T-cell (primary cell): Measurements from ENCODE around the gene CPZ. TPM values are rescaled to one million over a fixed set of nuclear protein-coding genes. Genes with fewer than 3 reads are reported as not detected.

Source experiments
- ATAC-seq, 4 experiments: fragments of 200-7000 bp in 3 of 4; fragments of 150-1000 bp in 1 of 4; cut with Tn5 transposase; replicated peaks in 1 of 4; 1 replicate in 3 of 4; 2 replicates in 1 of 4; pipeline ENCODE4 v1.10.0; 2021; ENCODE audit warnings: moderate library complexity in 3 of 4, mild to moderate bottlenecking in 2 of 4, moderate number of reproducible peaks in 1 of 4
- CTCF ChIA-PET, 2 donors: fragments of 300-600 bp; sonication (Branson Sonifier 250); formaldehyde crosslinking; loops; one replicate each; lab custom pipeline; 2022; ENCODE audit warnings: antibody characterized with exemption in 2 of 2; lab: Charles Lee
- POLR2A ChIA-PET, 2 donors: fragments of 300-600 bp; sonication (Branson Sonifier 250); formaldehyde crosslinking; loops; one replicate each; lab custom pipeline; 2022; ENCODE audit warnings: antibody characterized with exemption in 2 of 2; lab: Charles Lee
- DNase-seq, 35 experiments: peaks; one replicate each; pipeline versions ENCODE4 v3.0.0 to v3.0.0-alpha.2; 2013 to 2023
- H3K27ac ChIP-seq: one replicate; pipeline ENCODE4 v1.5.1; 2013; ENCODE audit warnings: low read length
- H3K27me3 ChIP-seq, 2 experiments: replicated peaks in 1 of 2; 1 replicate in 1 of 2; 2 replicates in 1 of 2; pipeline versions ENCODE4 v1.6.1 to v1.7.0; 2013; ENCODE audit warnings: low read length in 1 of 2, mixed read lengths in 1 of 2; ENCODE audit not compliant: control insufficient read depth in 2 of 2, insufficient read depth in 2 of 2; ENCODE audit errors: extremely low read depth in 1 of 2
- H3K36me3 ChIP-seq, 2 donors: 1 replicate in 1 of 2; 2 replicates in 1 of 2; pipeline versions ENCODE4 v1.6.1 to v1.7.0; 2013; ENCODE audit warnings: low read length in 1 of 2; ENCODE audit not compliant: control insufficient read depth in 2 of 2, insufficient read depth in 1 of 2; ENCODE audit errors: extremely low read depth in 1 of 2
- H3K4me1 ChIP-seq, 2 experiments: 1 replicate in 1 of 2; 2 replicates in 1 of 2; pipeline versions ENCODE4 v1.6.1 to v1.7.0; 2013; ENCODE audit warnings: low read length in 2 of 2, mixed read lengths in 1 of 2; ENCODE audit not compliant: insufficient read depth in 2 of 2, control insufficient read depth in 1 of 2; ENCODE audit errors: extremely low read depth in 1 of 2
- H3K4me3 ChIP-seq, 2 donors: 1 replicate in 1 of 2; 2 replicates in 1 of 2; pipeline versions ENCODE4 v1.5.1 to v1.7.0; 2013; ENCODE audit warnings: mild to moderate bottlenecking in 2 of 2, low read length in 1 of 2, moderate library complexity in 1 of 2; ENCODE audit not compliant: control insufficient read depth in 1 of 2; ENCODE audit errors: extremely low read depth in 1 of 2
- H3K9me3 ChIP-seq: 2 replicates; pipeline ENCODE4 v1.7.0; 2013
- H3K27ac Mint-ChIP-seq, 2 donors: one replicate each; pipeline ENCODE4 v1.8.0; 2020 to 2021; ENCODE audit warnings: mild to moderate bottlenecking in 2 of 2, mixed read lengths in 2 of 2
- H3K27me3 Mint-ChIP-seq, 2 donors: one replicate each; pipeline ENCODE4 v1.8.0; 2021 to 2022; ENCODE audit warnings: mixed read lengths in 2 of 2
- H3K36me3 Mint-ChIP-seq: one replicate; pipeline ENCODE4 v1.8.0; 2021; ENCODE audit warnings: mixed read lengths
- H3K4me1 Mint-ChIP-seq, 3 donors: one replicate each; pipeline ENCODE4 v1.8.0; 2020 to 2022; ENCODE audit warnings: mixed read lengths in 3 of 3, mild to moderate bottlenecking in 1 of 3
- H3K4me3 Mint-ChIP-seq, 3 donors: one replicate each; pipeline ENCODE4 v1.8.0; 2020 to 2022; ENCODE audit warnings: mild to moderate bottlenecking in 3 of 3, mixed read lengths in 3 of 3, moderate library complexity in 3 of 3
- H3K9me3 Mint-ChIP-seq, 3 donors: one replicate each; pipeline ENCODE4 v1.8.0; 2020 to 2022; ENCODE audit warnings: mixed read lengths in 3 of 3
- WGBS: methylation state at CpG from one replicate; pipeline ENCODE4 v1.1.5; 2013; ENCODE audit warnings: missing lambda C conversion rate; ENCODE audit not compliant: insufficient coverage; 5-methylcytosine and 5-hydroxymethylcytosine counted together
- total RNA-seq, 35 experiments: library from RNA in 6 of 35; stranded (reverse) in 6 of 35; fragments of 120-200 nt in 1 of 35; gene quantifications; one replicate each; pipeline versions ENCODE4 v1.2.1 to v1.2.4 and lab custom pipeline; 2013 to 2026

The CPZ gene
- total RNA-seq, 5 donors from 2014 or later (not counting 1 experiment from before 2014, with no cell fraction given) = 0.18 to 0.32 TPM; not detected in 3

GRCh38 chr4:8597319-8597718 lies 4.8 kb downstream of the CPZ start:
- Histone ChIP-seq H3K4me1 (no peaks in the 10 kb centered on the region), H3K36me3 (no peaks in the 10 kb centered on the region), H3K9me3 (no peaks in the 10 kb centered on the region), H3K27ac (no peak overlapping the region), H3K4me3 (no peak overlapping the region), H3K27me3 (peaks cover 0 to 44% of the 10 kb centered on the region in 2 experiments)
- peaks cover 13 to 22% of the 10 kb centered on the region in 2 donors for H3K27me3 Mint-ChIP-seq
- no peak overlapping the region for H3K4me3 Mint-ChIP-seq
- ChIA-PET POLR2A (no interaction called here), CTCF (no interaction called here)
- DNase-seq = no peak
- no peaks in the 10 kb centered on the region for H3K4me1 Mint-ChIP-seq
- 82% methylated on average over 11 of the region's 13 CpGs for WGBS
- H3K27ac Mint-ChIP-seq = no peak overlapping the region
- H3K36me3 Mint-ChIP-seq = no peaks in the 10 kb centered on the region
- no peak for ATAC-seq
- no peaks in the 10 kb centered on the region for H3K9me3 Mint-ChIP-seq

GRCh38 chr4:8597791-8598190 lies 5.2 kb downstream of the CPZ start:
- H3K9me3 ChIP-seq = no peaks in the 10 kb centered on the region
- no peaks in the 10 kb centered on the region for H3K36me3 ChIP-seq
- ChIA-PET CTCF (no interaction called here), POLR2A (no interaction called here)
- H3K27ac ChIP-seq = no peak overlapping the region
- 72% methylated on average over 7 of the region's 15 CpGs for WGBS
- no peaks in the 10 kb centered on the region for H3K9me3 Mint-ChIP-seq
- H3K4me3 Mint-ChIP-seq = no peak overlapping the region
- peaks cover 13 to 24% of the 10 kb centered on the region in 2 donors for H3K27me3 Mint-ChIP-seq
- DNase-seq (no peak), ATAC-seq (no peak)
- H3K4me1 Mint-ChIP-seq = no peaks in the 10 kb centered on the region
- no peaks in the 10 kb centered on the region for H3K4me1 ChIP-seq
- H3K27me3 ChIP-seq = peaks cover 0 to 41% of the 10 kb centered on the region in 2 experiments
- no peak overlapping the region for H3K27ac Mint-ChIP-seq
- H3K36me3 Mint-ChIP-seq = no peaks in the 10 kb centered on the region
- no peak overlapping the region for H3K4me3 ChIP-seq

GRCh38 chr4:8598391-8599090 lies 6.0 kb downstream of the CPZ start:
- 67% methylated on average over 17 of the region's 19 CpGs for WGBS
- DNase-seq = no peak
- Mint-ChIP-seq H3K9me3 (no peaks in the 10 kb centered on the region), H3K36me3 (no peaks in the 10 kb centered on the region), H3K27me3 (peaks cover 13 to 21% of the 10 kb centered on the region in 2 donors), H3K4me3 (no peak overlapping the region), H3K27ac (no peak overlapping the region), H3K4me1 (no peaks in the 10 kb centered on the region)
- POLR2A ChIA-PET = no interaction called here
- Histone ChIP-seq H3K9me3 (no peaks in the 10 kb centered on the region), H3K4me3 (no peak overlapping the region), H3K36me3 (no peaks in the 10 kb centered on the region), H3K27me3 (peaks cover 0 to 39% of the 10 kb centered on the region in 2 experiments), H3K4me1 (no peaks in the 10 kb centered on the region), H3K27ac (no peak overlapping the region)
- ATAC-seq = no peak
- CTCF ChIA-PET = no interaction called here

- H3K4me1 Mint-ChIP-seq = no peaks in the 10 kb centered on the region
- peaks cover 9 to 16% of the 10 kb centered on the region in 2 donors for H3K27me3 Mint-ChIP-seq
- CTCF ChIA-PET = no interaction called here
- Histone ChIP-seq H3K27me3 (peaks cover 0 to 33% of the 10 kb centered on the region in 2 experiments), H3K27ac (no peak overlapping the region), H3K4me3 (no peak overlapping the region), H3K9me3 (no peaks in the 10 kb centered on the region), H3K36me3 (no peaks in the 10 kb centered on the region), H3K4me1 (no peaks in the 10 kb centered on the region)
- DNase-seq (no peak), ATAC-seq (no peak)
- no peak overlapping the region for H3K27ac Mint-ChIP-seq
- H3K9me3 Mint-ChIP-seq = no peaks in the 10 kb centered on the region
- no peaks in the 10 kb centered on the region for H3K36me3 Mint-ChIP-seq
- WGBS = 67% methylated on average over 8 of the region's 8 CpGs
- POLR2A ChIA-PET = no interaction called here
- H3K4me3 Mint-ChIP-seq = no peak overlapping the region
These were observed 6.5 kb downstream of the CPZ start for GRCh38 chr4:8599091-8599460.

GRCh38 chr4:8599657-8600056 lies 7.1 kb downstream of the CPZ start:
- Histone ChIP-seq H3K36me3 (no peaks in the 10 kb centered on the region), H3K9me3 (no peaks in the 10 kb centered on the region), H3K27ac (no peak overlapping the region), H3K4me1 (no peaks in the 10 kb centered on the region), H3K4me3 (no peak overlapping the region), H3K27me3 (peaks cover 0 to 29% of the 10 kb centered on the region in 2 experiments)
- Mint-ChIP-seq H3K27me3 (peaks cover 5 to 12% of the 10 kb centered on the region in 2 donors), H3K4me1 (no peaks in the 10 kb centered on the region), H3K9me3 (no peaks in the 10 kb centered on the region), H3K4me3 (no peak overlapping the region), H3K27ac (no peak overlapping the region), H3K36me3 (no peaks in the 10 kb centered on the region)
- WGBS = 83% methylated on average over 1 of the region's 9 CpGs
- ChIA-PET POLR2A (no interaction called here), CTCF (no interaction called here)
- DNase-seq = no peak
- no peak for ATAC-seq

- ChIA-PET CTCF (no interaction called here), POLR2A (no interaction called here)
- Histone ChIP-seq H3K4me1 (no peaks in the 10 kb centered on the region), H3K36me3 (no peaks in the 10 kb centered on the region), H3K27ac (no peak overlapping the region), H3K27me3 (peaks cover 0 to 26% of the 10 kb centered on the region in 2 experiments), H3K9me3 (no peaks in the 10 kb centered on the region), H3K4me3 (no peak overlapping the region)
- no peaks in the 10 kb centered on the region for H3K4me1 Mint-ChIP-seq
- no peaks in the 10 kb centered on the region for H3K36me3 Mint-ChIP-seq
- no peak overlapping the region for H3K27ac Mint-ChIP-seq
- no peaks in the 10 kb centered on the region for H3K9me3 Mint-ChIP-seq
- no peak for DNase-seq
- H3K27me3 Mint-ChIP-seq = peaks cover 4 to 12% of the 10 kb centered on the region in 2 donors
- no peak for ATAC-seq
- 86% methylated on average over 13 of the region's 13 CpGs for WGBS
- H3K4me3 Mint-ChIP-seq = no peak overlapping the region
These were observed 7.7 kb downstream of the CPZ start for GRCh38 chr4:8600266-8600665.
